ENCODE results near the gene SLC38A7.

DNA sequence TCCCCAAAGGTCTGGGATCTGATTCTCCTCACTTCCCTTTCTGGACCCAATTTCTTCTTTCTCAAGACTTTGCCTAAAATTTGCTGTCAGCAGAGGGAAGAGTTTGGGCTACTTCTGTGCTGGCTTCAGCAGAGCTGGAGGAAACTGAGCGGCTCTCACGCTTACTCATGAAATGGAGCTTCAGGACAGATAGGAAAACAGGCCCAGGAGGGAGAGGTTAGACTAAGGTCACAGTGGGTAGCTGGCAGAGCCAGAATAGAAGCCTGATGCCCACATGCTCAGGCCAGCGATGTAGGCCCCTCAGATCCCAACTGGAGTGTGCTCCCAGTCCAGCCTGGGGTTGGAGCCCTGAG, 593 bp downstream of the SLC38A7 start:
- TF ChIP-seq, protein P1, sequence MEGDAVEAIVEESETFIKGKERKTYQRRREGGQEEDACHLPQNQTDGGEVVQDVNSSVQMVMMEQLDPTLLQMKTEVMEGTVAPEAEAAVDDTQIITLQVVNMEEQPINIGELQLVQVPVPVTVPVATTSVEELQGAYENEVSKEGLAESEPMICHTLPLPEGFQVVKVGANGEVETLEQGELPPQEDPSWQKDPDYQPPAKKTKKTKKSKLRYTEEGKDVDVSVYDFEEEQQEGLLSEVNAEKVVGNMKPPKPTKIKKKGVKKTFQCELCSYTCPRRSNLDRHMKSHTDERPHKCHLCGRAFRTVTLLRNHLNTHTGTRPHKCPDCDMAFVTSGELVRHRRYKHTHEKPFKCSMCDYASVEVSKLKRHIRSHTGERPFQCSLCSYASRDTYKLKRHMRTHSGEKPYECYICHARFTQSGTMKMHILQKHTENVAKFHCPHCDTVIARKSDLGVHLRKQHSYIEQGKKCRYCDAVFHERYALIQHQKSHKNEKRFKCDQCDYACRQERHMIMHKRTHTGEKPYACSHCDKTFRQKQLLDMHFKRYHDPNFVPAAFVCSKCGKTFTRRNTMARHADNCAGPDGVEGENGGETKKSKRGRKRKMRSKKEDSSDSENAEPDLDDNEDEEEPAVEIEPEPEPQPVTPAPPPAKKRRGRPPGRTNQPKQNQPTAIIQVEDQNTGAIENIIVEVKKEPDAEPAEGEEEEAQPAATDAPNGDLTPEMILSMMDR (IDR thresholded peaks at IDR 0.05; ENCODE audit: extremely low read depth in 1 of 2, insufficient read depth in 1 of 2, low read depth in 1 of 2, low read length in 2 of 2) = no peak
- no peak for TF ChIP-seq POLR2AphosphoS5 (IDR thresholded peaks at IDR 0.05; ENCODE audit: insufficient read depth, low read depth, low read length)
- no peak for TF ChIP-seq POLR2A (IDR thresholded peaks at IDR 0.05; ENCODE audit: low read depth, low read length)
- TF ChIP-seq EZH2 (IDR thresholded peaks at IDR 0.05; ENCODE audit: borderline replicate concordance, low read depth, low read length, severe bottlenecking) = no peak
- TF ChIP-seq GATA2 (IDR thresholded peaks at IDR 0.05; ENCODE audit: insufficient read depth, insufficient read length, low read depth, low read length) = no peak

All from endothelial cell of umbilical vein (primary cell).